Right forelimb (tissue), 1 donor: ENCODE measurements around the gene CLMN.
A peak's percentile ranks its signal among the peaks of the same experiment; 100 is the strongest.
"Not testable (repeated sequence)": the region's sequence is repeated elsewhere in the genome, so short reads cannot be mapped to it uniquely, and the experiment has no call there.

ENCODE experiments used
- DNase-seq: peaks from one replicate; pipeline ENCODE4 v3.0.0-alpha.2; 2018

CLMN gene

GRCh38 chr14:95215094-95215725 is 104.5 kb downstream of the CLMN start:
- no peak for DNase-seq

- DNase-seq = no peak
Observed at GRCh38 chr14:95213774-95214173, 105.9 kb downstream of the CLMN start.

GRCh38 chr14:95211721-95212504 is 107.8 kb downstream of the CLMN start:
- no peak for DNase-seq

GRCh38 chr14:95210699-95211098 is 109.0 kb downstream of the CLMN start:
- DNase-seq = no peak

- DNase-seq = no peak
Observed at GRCh38 chr14:95208598-95208997, 111.1 kb downstream of the CLMN start.

GRCh38 chr14:95207475-95208233 is 112.1 kb downstream of the CLMN start:
- no peak for DNase-seq

- DNase-seq = no peak
Observed at GRCh38 chr14:95206534-95206933, 113.2 kb downstream of the CLMN start.

- DNase-seq = no peak
Observed at GRCh38 chr14:95204705-95205104, 115.0 kb downstream of the CLMN start.

GRCh38 chr14:95201745-95202144 is 118.0 kb downstream of the CLMN start:
- not testable (repeated sequence) for DNase-seq

GRCh38 chr14:95200404-95200803 is 119.3 kb downstream of the CLMN start:
- DNase-seq = no peak

- no peak for DNase-seq
Observed at GRCh38 chr14:95199298-95199983, 120.3 kb downstream of the CLMN start.

- peak; percentile 15 for DNase-seq
Observed at GRCh38 chr14:95198320-95198719, 121.4 kb downstream of the CLMN start.

- peak; percentile 20 for DNase-seq
Observed at GRCh38 chr14:95197551-95197950, 122.2 kb downstream of the CLMN start.

GRCh38 chr14:95196826-95197545 is 122.7 kb downstream of the CLMN start:
- peak; percentile 10 for DNase-seq

- peak; percentile 34 for DNase-seq
Observed at GRCh38 chr14:95196268-95196667, 123.4 kb downstream of the CLMN start.

- DNase-seq = peak; percentile 17
Observed at GRCh38 chr14:95195031-95195430, 124.7 kb downstream of the CLMN start.

GRCh38 chr14:95193081-95193480 is 126.6 kb downstream of the CLMN start:
- no peak for DNase-seq

- no peak for DNase-seq
Observed at GRCh38 chr14:95192311-95192710, 127.4 kb downstream of the CLMN start.

GRCh38 chr14:95191445-95192199 is 128.1 kb downstream of the CLMN start:
- no peak for DNase-seq

GRCh38 chr14:95190857-95191256 is 128.9 kb downstream of the CLMN start:
- no peak for DNase-seq

GRCh38 chr14:95190346-95190840 is 129.3 kb downstream of the CLMN start:
- DNase-seq = no peak
